Measurements from ENCODE around the gene RPL10A. TPM values are rescaled to one million over a fixed set of nuclear protein-coding genes. Genes with fewer than 3 reads are reported as not detected.

RPL10A gene
- total and polyA plus RNA-seq, 2 of the 13 experiments (the other 11 are each of a cell fraction or from before 2014, with no cell fraction given) = 1,854 to 2,726 TPM

DNA sequence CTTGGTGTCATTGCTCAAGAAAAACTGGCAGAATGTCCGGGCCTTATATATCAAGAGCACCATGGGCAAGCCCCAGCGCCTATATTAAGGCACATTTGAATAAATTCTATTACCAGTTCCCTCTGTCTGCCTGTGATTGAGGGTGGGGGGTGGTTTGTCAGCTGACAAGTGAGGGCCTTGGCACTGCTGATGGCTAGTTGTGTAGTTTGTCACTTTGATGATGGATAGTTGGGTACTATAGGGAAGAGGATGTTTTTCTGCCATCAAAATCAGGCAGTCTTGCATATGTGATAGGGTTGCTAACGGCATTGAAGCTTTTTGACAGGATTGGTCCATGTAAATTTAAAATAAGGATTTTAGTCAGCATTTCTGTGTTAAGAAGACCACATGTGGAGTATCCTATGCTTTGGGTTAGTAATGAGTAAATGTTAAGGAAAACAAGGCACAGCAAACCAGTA, 2.5 kb downstream of the RPL10A start (continued):
- TF ChIP-seq POLR2A (IDR thresholded peaks at IDR 0.05; ENCODE audit: insufficient read depth in 1 of 2, low read depth in 2 of 2, low read length in 2 of 2) (peak in 1 of 2 experiments; percentile 69; a peak in 2 of 4 replicates), PAF1 (CRISPR knock-in tag; IDR thresholded peaks at IDR 0.05) (peak; percentile 34; the same call in 1 of the 2 replicates), ZNF605 (CRISPR knock-in tag; IDR thresholded peaks at IDR 0.05) (0 out of 2 replicates have a peak, but pooled peaks have one; percentile 0), POLR2G (IDR thresholded peaks at IDR 0.05; ENCODE audit: low read depth, low read length) (0 out of 2 replicates have a peak, but pooled peaks have one; percentile 45), SP4 (CRISPR knock-in tag; IDR thresholded peaks at IDR 0.05) (no peak), NFE2L1 (CRISPR knock-in tag; IDR thresholded peaks at IDR 0.05; ENCODE audit: borderline replicate concordance) (no peak)
- TF ChIP-seq, protein P1, sequence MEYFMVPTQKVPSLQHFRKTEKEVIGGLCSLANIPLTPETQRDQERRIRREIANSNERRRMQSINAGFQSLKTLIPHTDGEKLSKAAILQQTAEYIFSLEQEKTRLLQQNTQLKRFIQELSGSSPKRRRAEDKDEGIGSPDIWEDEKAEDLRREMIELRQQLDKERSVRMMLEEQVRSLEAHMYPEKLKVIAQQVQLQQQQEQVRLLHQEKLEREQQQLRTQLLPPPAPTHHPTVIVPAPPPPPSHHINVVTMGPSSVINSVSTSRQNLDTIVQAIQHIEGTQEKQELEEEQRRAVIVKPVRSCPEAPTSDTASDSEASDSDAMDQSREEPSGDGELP (IDR thresholded peaks at IDR 0.05; ENCODE audit: borderline replicate concordance, low read depth) = peak; percentile 28; the same call in 1 of the 2 replicates

DNA sequence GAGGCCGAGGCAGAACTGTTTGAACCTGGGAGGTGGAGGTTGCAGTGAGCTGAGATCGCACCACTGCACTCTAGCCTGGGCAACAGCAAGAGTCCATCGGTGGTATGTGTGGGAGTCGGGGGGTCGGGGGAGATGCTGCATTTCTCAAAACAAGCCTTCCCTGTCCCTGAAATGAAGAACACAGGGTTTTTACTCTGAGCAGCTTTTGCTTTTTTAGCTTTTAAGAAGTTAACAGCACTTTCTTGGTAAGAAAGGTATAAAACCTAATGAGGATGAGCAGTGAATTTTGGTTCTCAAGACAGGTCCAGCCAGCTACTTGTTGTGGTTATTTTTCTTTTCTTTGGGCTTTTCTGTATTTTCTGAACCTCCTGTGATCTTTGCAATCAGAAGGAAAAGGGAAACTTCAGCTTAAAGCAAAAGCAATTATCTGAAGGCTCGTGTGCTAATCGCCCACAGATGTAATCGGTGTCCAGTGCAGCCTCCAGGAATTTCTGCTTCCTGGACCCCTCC, 3.7 kb downstream of the RPL10A start:
- DNase-seq (ENCODE audit: low spot score) (no peak), FAIRE-seq (no peak), ATAC-seq (no peak)
- 80% methylated on average over 8 of the region's 8 CpGs for WGBS (ENCODE audit: low lambda C conversion rate)
- ChIA-PET POLR2A (interaction anchor here (0.7 to 9.7 kb wide), 9 partner anchors 9 to 268 kb away, joined by 3 to 88 read pairs (median 4); partner anchors contain the start of genes FANCE, PPARD and TEAD3), CTCF (ENCODE audit: low intra/inter-chr PET ratio, low total read pairs) (no interaction called here)
- Histone ChIP-seq H3K4me3 (replicated peaks in 1 of 3; ENCODE audit: insufficient read depth in 1 of 3, low read depth in 2 of 3, low read length in 3 of 3) (no peak overlapping the region), H3K4me2 (ENCODE audit: low read depth, low read length) (0 out of 2 replicates have a peak overlapping the region, but pooled peaks have one; percentile 1), H4K20me1 (ENCODE audit: insufficient read depth, low read length) (peaks cover 51% of the 10 kb centered on the region), H3K36me3 (replicated peaks in 1 of 2; ENCODE audit: control insufficient read depth in 1 of 2, insufficient read depth in 2 of 2, low read length in 2 of 2) (peaks cover 5 to 31% of the 10 kb centered on the region in 2 experiments), H3K27ac (ENCODE audit: extremely low read length, insufficient read depth, low read length) (peak overlapping the region; percentile 23), H3K4me1 (ENCODE audit: insufficient read depth, low read length) (peaks cover 52% of the 10 kb centered on the region), H3K9me3 (ENCODE audit: low read length) (no peaks in the 10 kb centered on the region), H3K27me3 (ENCODE audit: control insufficient read depth in 1 of 2, insufficient read depth in 2 of 2, low read length in 2 of 2) (no peaks in the 10 kb centered on the region; a peak in 1 of 5 replicates), H2AFZ (ENCODE audit: low read length) (no peak overlapping the region), H3K9ac (ENCODE audit: insufficient read depth, low read depth, low read length) (no peak overlapping the region), H3K79me2 (ENCODE audit: insufficient read depth, low read length) (peaks cover 30% of the 10 kb centered on the region)
- intact Hi-C loops (cut with micrococcal nuclease; ENCODE audit: unreplicated experiment) (no loop called here), in situ Hi-C loops (cut with HindIII; ENCODE audit: extremely low pct_ligation_motif_present, low pct_unique_long_range_greater_than_20kb) (no loop called here)
- BruUV-seq (replicated peaks) = no TSS peak
- TF ChIP-seq CCDC6 (CRISPR knock-in tag; IDR thresholded peaks at IDR 0.05) = 0 out of 2 replicates have a peak, but pooled peaks have one; percentile 24
- no peak for TF ChIP-seq ZNF839 (CRISPR knock-in tag; IDR thresholded peaks at IDR 0.05; ENCODE audit: borderline replicate concordance)
- TF ChIP-seq RBFOX2 (IDR thresholded peaks at IDR 0.05; ENCODE audit: low read depth, low read length) = 0 out of 2 replicates have a peak, but pooled peaks have one; percentile 52
- TF ChIP-seq, protein P2, sequence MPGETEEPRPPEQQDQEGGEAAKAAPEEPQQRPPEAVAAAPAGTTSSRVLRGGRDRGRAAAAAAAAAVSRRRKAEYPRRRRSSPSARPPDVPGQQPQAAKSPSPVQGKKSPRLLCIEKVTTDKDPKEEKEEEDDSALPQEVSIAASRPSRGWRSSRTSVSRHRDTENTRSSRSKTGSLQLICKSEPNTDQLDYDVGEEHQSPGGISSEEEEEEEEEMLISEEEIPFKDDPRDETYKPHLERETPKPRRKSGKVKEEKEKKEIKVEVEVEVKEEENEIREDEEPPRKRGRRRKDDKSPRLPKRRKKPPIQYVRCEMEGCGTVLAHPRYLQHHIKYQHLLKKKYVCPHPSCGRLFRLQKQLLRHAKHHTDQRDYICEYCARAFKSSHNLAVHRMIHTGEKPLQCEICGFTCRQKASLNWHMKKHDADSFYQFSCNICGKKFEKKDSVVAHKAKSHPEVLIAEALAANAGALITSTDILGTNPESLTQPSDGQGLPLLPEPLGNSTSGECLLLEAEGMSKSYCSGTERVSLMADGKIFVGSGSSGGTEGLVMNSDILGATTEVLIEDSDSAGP (CRISPR knock-in tag; IDR thresholded peaks at IDR 0.05; ENCODE audit: borderline replicate concordance) = 0 out of 2 replicates have a peak, but pooled peaks have one; percentile 24
- TF ChIP-seq ZNF460 (CRISPR knock-in tag; IDR thresholded peaks at IDR 0.05; ENCODE audit: borderline replicate concordance) = peak; percentile 74; the same call in 1 of the 2 replicates
- TF ChIP-seq, protein P3, sequence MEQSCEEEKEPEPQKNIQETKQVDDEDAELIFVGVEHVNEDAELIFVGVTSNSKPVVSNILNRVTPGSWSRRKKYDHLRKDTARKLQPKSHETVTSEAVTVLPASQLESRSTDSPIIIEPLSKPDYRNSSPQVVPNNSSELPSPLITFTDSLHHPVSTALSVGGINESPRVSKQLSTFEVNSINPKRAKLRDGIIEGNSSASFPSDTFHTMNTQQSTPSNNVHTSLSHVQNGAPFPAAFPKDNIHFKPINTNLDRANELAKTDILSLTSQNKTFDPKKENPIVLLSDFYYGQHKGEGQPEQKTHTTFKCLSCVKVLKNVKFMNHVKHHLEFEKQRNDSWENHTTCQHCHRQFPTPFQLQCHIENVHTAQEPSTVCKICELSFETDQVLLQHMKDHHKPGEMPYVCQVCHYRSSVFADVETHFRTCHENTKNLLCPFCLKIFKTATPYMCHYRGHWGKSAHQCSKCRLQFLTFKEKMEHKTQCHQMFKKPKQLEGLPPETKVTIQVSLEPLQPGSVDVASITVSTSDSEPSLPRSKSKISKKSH (CRISPR knock-in tag; IDR thresholded peaks at IDR 0.05; ENCODE audit: borderline replicate concordance) = 0 out of 2 replicates have a peak, but pooled peaks have one; percentile 32
- TF ChIP-seq, protein P4, sequence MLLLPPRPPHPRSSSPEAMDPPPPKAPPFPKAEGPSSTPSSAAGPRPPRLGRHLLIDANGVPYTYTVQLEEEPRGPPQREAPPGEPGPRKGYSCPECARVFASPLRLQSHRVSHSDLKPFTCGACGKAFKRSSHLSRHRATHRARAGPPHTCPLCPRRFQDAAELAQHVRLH (CRISPR knock-in tag; IDR thresholded peaks at IDR 0.05; ENCODE audit: borderline replicate concordance, low read depth) = 0 out of 2 replicates have a peak, but pooled peaks have one; percentile 13
- TF ChIP-seq SP1 (IDR thresholded peaks at IDR 0.05) = no peak
- TF ChIP-seq SP1 (CRISPR knock-in tag; IDR thresholded peaks at IDR 0.05) = no peak
